ENCODE results near the gene SMYD1. TPM values are rescaled to one million over a fixed set of nuclear protein-coding genes. Genes with fewer than 3 reads are reported as not detected.

Gene SMYD1
- total RNA-seq, 1 experiment from 2014 or later: not detected

DNA sequence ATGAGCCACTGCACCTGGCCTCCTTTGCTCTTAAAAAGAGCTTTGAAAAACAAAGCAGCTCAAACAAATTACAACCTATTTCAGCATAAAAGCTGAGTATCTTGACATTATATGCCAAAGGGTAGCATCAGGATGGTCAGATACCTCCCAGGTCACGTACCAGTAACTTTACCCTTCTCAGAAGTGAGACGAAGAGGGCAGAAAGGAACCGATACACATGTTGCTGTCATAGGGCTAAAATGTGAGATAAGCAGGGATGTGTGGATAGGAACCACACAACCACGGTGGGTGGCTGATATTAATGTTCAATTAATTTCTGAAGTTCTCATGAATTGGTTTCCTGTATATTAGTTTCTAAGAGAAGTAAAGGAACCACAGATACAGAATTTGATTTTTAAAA, 38.7 kb upstream of the SMYD1 start:
- in situ Hi-C loops (cut with HindIII; ENCODE audit: low pct_unique_long_range_greater_than_20kb, low sequenced_read_pairs): no loop called here
- POLR2A ChIA-PET: no interaction called here
- no TSS peak for BruUV-seq (replicated peaks)
- H3K36me3 ChIP-seq (ENCODE audit: control insufficient read depth, insufficient read depth, low read length): no peaks in the 10 kb centered on the region
- CTCF ChIA-PET: no interaction called here
- intact Hi-C loops (cut with micrococcal nuclease; ENCODE audit: unreplicated experiment): no loop called here
- no peaks in the 10 kb centered on the region for H3K9me3 ChIP-seq (ENCODE audit: control insufficient read depth, insufficient read depth, low read depth, low read length)
- no peak for TF ChIP-seq TCF7L2 (IDR thresholded peaks at IDR 0.05; ENCODE audit: low read depth, low read length)
- TF ChIP-seq, protein P1, sequence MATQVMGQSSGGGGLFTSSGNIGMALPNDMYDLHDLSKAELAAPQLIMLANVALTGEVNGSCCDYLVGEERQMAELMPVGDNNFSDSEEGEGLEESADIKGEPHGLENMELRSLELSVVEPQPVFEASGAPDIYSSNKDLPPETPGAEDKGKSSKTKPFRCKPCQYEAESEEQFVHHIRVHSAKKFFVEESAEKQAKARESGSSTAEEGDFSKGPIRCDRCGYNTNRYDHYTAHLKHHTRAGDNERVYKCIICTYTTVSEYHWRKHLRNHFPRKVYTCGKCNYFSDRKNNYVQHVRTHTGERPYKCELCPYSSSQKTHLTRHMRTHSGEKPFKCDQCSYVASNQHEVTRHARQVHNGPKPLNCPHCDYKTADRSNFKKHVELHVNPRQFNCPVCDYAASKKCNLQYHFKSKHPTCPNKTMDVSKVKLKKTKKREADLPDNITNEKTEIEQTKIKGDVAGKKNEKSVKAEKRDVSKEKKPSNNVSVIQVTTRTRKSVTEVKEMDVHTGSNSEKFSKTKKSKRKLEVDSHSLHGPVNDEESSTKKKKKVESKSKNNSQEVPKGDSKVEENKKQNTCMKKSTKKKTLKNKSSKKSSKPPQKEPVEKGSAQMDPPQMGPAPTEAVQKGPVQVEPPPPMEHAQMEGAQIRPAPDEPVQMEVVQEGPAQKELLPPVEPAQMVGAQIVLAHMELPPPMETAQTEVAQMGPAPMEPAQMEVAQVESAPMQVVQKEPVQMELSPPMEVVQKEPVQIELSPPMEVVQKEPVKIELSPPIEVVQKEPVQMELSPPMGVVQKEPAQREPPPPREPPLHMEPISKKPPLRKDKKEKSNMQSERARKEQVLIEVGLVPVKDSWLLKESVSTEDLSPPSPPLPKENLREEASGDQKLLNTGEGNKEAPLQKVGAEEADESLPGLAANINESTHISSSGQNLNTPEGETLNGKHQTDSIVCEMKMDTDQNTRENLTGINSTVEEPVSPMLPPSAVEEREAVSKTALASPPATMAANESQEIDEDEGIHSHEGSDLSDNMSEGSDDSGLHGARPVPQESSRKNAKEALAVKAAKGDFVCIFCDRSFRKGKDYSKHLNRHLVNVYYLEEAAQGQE (IDR thresholded peaks at IDR 0.05; ENCODE audit: insufficient read depth in 1 of 2, low read depth in 2 of 2, low read length in 1 of 2): no peak
- no peak for TF ChIP-seq SIN3A (IDR thresholded peaks at IDR 0.05; ENCODE audit: borderline replicate concordance, insufficient read depth, low read depth, low read length)
- no peaks in the 10 kb centered on the region for H3K4me1 ChIP-seq (ENCODE audit: control insufficient read depth, insufficient read depth, low read length)
- H3K27me3 ChIP-seq (ENCODE audit: control insufficient read depth, insufficient read depth, low read length): no peaks in the 10 kb centered on the region
- no peak overlapping the region for H3K4me3 ChIP-seq (ENCODE audit: low read depth in 2 of 2, low read length in 2 of 2)
- DNase-seq (ENCODE audit: low read depth, low spot score) (no peak), ATAC-seq (no peak)
- no peak overlapping the region for H3K27ac ChIP-seq (ENCODE audit: low read length)

DNA sequence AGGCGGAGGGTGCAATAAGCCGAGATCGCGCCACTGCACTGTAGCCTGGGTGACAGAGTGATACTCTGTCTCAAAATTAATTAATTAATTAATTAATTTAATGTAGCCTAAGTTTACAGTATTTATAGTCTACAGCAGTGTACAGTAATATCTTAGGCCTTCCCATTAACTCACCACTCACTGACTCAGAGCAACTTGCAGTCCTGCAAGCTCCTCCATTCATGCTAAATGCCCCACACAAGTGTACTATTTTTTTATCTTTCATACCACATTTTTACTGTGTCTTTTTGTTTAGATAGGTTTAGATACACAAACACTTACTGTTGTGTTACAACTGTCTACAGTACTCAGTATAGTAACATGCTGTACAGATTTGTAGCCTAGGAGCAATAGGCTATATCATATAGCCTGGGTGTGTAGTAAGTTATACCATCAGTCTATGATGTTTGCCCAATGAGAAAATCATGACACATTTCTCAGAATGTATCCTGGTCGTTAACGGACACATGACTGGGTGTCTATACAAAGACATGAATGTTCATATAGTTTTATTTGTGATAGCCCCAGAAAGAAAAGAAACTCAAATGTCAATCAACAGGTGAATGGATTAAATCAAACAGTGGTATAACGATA, 35.4 kb upstream of the SMYD1 start:
- H3K36me3 ChIP-seq (ENCODE audit: control insufficient read depth, insufficient read depth, low read length): no peaks in the 10 kb centered on the region
- H3K4me3 ChIP-seq (ENCODE audit: low read depth in 2 of 2, low read length in 2 of 2): no peak overlapping the region
- peaks cover 4% of the 10 kb centered on the region; the same call in 1 of the 2 replicates for H3K9me3 ChIP-seq (ENCODE audit: control insufficient read depth, insufficient read depth, low read depth, low read length)
- ChIA-PET CTCF (no interaction called here), POLR2A (no interaction called here)
- DNase-seq (ENCODE audit: low read depth, low spot score) (no peak), ATAC-seq (no peak)
- no peaks in the 10 kb centered on the region for H3K4me1 ChIP-seq (ENCODE audit: control insufficient read depth, insufficient read depth, low read length)
- intact Hi-C loops (cut with micrococcal nuclease; ENCODE audit: unreplicated experiment) (no loop called here), in situ Hi-C loops (cut with HindIII; ENCODE audit: low pct_unique_long_range_greater_than_20kb, low sequenced_read_pairs) (no loop called here)
- no peaks in the 10 kb centered on the region for H3K27me3 ChIP-seq (ENCODE audit: control insufficient read depth, insufficient read depth, low read length)
- no peak overlapping the region for H3K27ac ChIP-seq (ENCODE audit: low read length)
- TF ChIP-seq TCF7L2 (IDR thresholded peaks at IDR 0.05; ENCODE audit: low read depth, low read length): no peak
- TF ChIP-seq, protein P1 (IDR thresholded peaks at IDR 0.05; ENCODE audit: insufficient read depth in 1 of 2, low read depth in 2 of 2, low read length in 1 of 2): no peak
- TF ChIP-seq, protein P2, sequence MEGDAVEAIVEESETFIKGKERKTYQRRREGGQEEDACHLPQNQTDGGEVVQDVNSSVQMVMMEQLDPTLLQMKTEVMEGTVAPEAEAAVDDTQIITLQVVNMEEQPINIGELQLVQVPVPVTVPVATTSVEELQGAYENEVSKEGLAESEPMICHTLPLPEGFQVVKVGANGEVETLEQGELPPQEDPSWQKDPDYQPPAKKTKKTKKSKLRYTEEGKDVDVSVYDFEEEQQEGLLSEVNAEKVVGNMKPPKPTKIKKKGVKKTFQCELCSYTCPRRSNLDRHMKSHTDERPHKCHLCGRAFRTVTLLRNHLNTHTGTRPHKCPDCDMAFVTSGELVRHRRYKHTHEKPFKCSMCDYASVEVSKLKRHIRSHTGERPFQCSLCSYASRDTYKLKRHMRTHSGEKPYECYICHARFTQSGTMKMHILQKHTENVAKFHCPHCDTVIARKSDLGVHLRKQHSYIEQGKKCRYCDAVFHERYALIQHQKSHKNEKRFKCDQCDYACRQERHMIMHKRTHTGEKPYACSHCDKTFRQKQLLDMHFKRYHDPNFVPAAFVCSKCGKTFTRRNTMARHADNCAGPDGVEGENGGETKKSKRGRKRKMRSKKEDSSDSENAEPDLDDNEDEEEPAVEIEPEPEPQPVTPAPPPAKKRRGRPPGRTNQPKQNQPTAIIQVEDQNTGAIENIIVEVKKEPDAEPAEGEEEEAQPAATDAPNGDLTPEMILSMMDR (IDR thresholded peaks at IDR 0.05): no peak
- no TSS peak for BruUV-seq (replicated peaks)

All from Panc1 (cell line).